ENCODE measurements around the gene RAPH1. TPM values are rescaled to one million over a fixed set of nuclear protein-coding genes. Genes with fewer than 3 reads are reported as not detected.

The RAPH1 gene
- total RNA-seq, 1 donor from 2014 or later = 21.7 TPM

DNA sequence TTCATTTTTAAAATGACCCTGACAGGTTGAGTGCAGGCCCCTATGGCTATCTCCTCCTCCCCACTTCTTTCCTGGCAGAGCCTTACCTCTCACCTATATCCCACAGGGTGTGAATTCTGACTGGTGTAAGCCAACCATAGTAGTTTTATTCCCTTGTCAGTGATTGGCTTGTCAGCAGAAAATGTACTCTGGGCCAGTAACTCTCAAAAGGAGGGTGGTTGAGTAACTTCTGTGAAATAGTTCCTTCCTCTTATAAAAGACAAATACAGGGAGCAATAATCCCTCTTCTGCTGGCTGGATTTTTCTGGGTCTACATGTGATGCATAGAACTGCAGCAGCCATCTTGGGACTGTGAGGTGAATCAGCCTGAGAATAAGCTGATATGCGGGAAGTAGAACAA, 83.4 kb downstream of the RAPH1 start:
- Mint-ChIP-seq H3K4me1 (ENCODE audit: low read depth) (peaks cover 4% of the 10 kb centered on the region), H3K27me3 (no peaks in the 10 kb centered on the region), H3K4me3 (ENCODE audit: low read depth) (no peak overlapping the region), H3K36me3 (ENCODE audit: insufficient read depth) (peaks cover 2% of the 10 kb centered on the region), H3K27ac (peak overlapping the region; percentile 1), H3K9me3 (ENCODE audit: low read depth) (no peaks in the 10 kb centered on the region)
- TF ChIP-seq, protein P1, sequence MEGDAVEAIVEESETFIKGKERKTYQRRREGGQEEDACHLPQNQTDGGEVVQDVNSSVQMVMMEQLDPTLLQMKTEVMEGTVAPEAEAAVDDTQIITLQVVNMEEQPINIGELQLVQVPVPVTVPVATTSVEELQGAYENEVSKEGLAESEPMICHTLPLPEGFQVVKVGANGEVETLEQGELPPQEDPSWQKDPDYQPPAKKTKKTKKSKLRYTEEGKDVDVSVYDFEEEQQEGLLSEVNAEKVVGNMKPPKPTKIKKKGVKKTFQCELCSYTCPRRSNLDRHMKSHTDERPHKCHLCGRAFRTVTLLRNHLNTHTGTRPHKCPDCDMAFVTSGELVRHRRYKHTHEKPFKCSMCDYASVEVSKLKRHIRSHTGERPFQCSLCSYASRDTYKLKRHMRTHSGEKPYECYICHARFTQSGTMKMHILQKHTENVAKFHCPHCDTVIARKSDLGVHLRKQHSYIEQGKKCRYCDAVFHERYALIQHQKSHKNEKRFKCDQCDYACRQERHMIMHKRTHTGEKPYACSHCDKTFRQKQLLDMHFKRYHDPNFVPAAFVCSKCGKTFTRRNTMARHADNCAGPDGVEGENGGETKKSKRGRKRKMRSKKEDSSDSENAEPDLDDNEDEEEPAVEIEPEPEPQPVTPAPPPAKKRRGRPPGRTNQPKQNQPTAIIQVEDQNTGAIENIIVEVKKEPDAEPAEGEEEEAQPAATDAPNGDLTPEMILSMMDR (IDR thresholded peaks at IDR 0.05; ENCODE audit: unreplicated experiment) = no peak
- no peak for DNase-seq (ENCODE audit: low spot score, unreplicated experiment)

DNA sequence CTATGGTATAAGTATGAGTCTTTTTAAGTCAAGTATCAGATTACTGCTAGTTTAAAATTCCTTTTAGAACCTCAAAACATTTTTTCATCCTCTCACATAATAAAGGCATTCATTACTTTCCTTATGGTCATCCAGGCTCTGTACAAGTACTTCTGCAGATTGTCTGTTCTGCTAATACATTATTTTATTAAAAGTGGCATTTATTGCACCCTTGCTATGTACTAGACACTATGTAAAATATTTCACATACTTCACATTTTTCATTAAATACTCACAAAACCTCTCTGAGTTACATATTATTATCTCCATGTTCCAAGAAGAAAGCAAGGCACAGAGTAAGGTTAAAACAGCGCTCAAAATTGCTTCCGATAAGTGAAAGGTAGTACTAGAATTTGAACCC, 84.1 kb downstream of the RAPH1 start:
- Mint-ChIP-seq H3K27ac (no peak overlapping the region), H3K4me1 (ENCODE audit: low read depth) (peaks cover 4% of the 10 kb centered on the region)

DNA sequence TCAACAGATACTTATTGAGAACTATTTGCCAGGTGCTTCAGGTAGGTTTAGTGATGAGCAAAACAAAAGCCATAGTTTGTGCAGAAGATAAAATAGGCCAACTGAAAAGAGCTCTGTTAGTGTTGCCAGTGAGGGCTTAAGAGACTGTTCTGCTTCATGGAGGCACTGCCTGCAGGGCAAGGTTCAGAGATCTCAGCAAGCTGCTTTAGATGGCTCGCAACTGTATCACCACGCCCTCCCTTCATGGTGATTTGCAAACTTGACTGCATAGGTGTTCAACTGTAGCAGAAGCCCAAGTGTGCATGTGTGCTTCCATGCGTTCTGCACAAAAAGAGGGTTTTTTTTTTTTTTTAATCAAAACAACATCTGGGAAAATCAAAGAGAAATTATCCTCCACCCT, 84.5 kb downstream of the RAPH1 start:
- DNase-seq (ENCODE audit: low spot score, unreplicated experiment) = no peak
- peaks cover 4% of the 10 kb centered on the region for H3K4me1 Mint-ChIP-seq (ENCODE audit: low read depth)
- no peak overlapping the region for H3K4me3 Mint-ChIP-seq (ENCODE audit: low read depth)
- no peaks in the 10 kb centered on the region for H3K9me3 Mint-ChIP-seq (ENCODE audit: low read depth)
- H3K36me3 Mint-ChIP-seq (ENCODE audit: insufficient read depth) = peaks cover 2% of the 10 kb centered on the region
- H3K27me3 Mint-ChIP-seq = no peaks in the 10 kb centered on the region
- TF ChIP-seq, protein P1 (IDR thresholded peaks at IDR 0.05; ENCODE audit: unreplicated experiment) = no peak
- no peak overlapping the region for H3K27ac Mint-ChIP-seq

More for the DNA sequence above, 84.1 kb downstream of the RAPH1 start:
- peaks cover 2% of the 10 kb centered on the region for H3K36me3 Mint-ChIP-seq (ENCODE audit: insufficient read depth)
- H3K4me3 Mint-ChIP-seq (ENCODE audit: low read depth) = no peak overlapping the region
- DNase-seq (ENCODE audit: low spot score, unreplicated experiment) = no peak
- no peaks in the 10 kb centered on the region for H3K27me3 Mint-ChIP-seq
- TF ChIP-seq, protein P1 (IDR thresholded peaks at IDR 0.05; ENCODE audit: unreplicated experiment) = no peak
- no peaks in the 10 kb centered on the region for H3K9me3 Mint-ChIP-seq (ENCODE audit: low read depth)

DNA sequence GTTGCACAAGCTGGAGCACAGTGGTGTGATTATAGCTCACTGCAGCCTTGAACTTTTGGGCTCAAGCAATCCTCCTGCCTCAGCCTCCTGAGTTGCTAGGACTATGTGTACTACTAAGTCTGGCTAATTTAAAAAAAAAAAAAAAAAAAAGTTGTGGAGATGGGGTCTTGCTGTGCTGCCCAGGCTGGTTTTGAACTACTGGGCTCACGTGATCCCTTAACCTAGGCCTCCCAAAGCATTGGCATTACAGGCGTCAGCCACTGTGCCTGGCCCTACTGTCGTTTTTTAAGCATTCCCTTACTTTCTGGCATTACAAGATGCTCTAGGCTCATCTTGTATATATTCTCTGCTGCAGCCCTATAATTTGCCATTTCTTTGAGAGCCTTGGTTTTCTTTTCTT, 88.3 kb downstream of the RAPH1 start:
- no peak for DNase-seq (ENCODE audit: low spot score, unreplicated experiment)
- no peaks in the 10 kb centered on the region for H3K27me3 Mint-ChIP-seq
- no peak overlapping the region for H3K4me3 Mint-ChIP-seq (ENCODE audit: low read depth)
- H3K27ac Mint-ChIP-seq = no peak overlapping the region
- H3K36me3 Mint-ChIP-seq (ENCODE audit: insufficient read depth) = no peaks in the 10 kb centered on the region
- peaks cover 12% of the 10 kb centered on the region for H3K4me1 Mint-ChIP-seq (ENCODE audit: low read depth)
- TF ChIP-seq, protein P1 (IDR thresholded peaks at IDR 0.05; ENCODE audit: unreplicated experiment) = no peak
- H3K9me3 Mint-ChIP-seq (ENCODE audit: low read depth) = no peaks in the 10 kb centered on the region

DNA sequence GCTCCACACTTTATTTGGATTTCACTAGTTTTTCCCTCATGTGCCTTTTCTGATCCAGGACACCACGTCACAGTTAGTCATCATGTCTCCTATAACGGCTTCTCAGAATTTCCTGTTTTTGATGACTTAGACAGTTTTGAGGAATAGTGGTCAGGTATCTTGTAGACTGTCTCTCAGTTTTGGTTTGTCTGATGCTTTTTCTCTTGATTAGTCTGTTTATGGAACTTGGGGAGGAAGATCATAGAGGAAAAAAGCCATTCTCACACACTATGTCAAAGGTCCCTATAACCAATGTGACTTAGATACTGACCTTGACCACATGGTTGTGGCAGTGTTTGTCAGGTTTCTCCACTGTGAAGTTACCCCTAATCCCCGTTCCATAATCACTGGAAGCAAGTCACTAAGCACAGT, 89.0 kb downstream of the RAPH1 start:
- peaks cover 2% of the 10 kb centered on the region for H3K36me3 Mint-ChIP-seq (ENCODE audit: insufficient read depth)
- no peaks in the 10 kb centered on the region for H3K9me3 Mint-ChIP-seq (ENCODE audit: low read depth)
- no peak overlapping the region for H3K4me3 Mint-ChIP-seq (ENCODE audit: low read depth)
- no peak overlapping the region for H3K27ac Mint-ChIP-seq
- TF ChIP-seq, protein P1 (IDR thresholded peaks at IDR 0.05; ENCODE audit: unreplicated experiment) = no peak
- H3K4me1 Mint-ChIP-seq (ENCODE audit: low read depth) = peaks cover 17% of the 10 kb centered on the region
- H3K27me3 Mint-ChIP-seq = no peaks in the 10 kb centered on the region
- DNase-seq (ENCODE audit: low spot score, unreplicated experiment) = no peak
